WTC11 (cell line): ENCODE results near the gene SPAG9. TPM values are rescaled to one million over a fixed set of nuclear protein-coding genes. Genes with fewer than 3 reads are reported as not detected.

ENCODE experiments used
- ATAC-seq: fragments of 200-7000 bp; cut with Tn5 transposase; 2 replicates; pipeline ENCODE4 v1.10.0; 2021; ENCODE audit warnings: mild to moderate bottlenecking, moderate library complexity
- CTCF ChIA-PET: fragments of 300-600 bp; sonication (Branson Sonifier 250); formaldehyde crosslinking; loops from one replicate; lab custom pipeline; 2021; ENCODE audit warnings: antibody characterized with exemption; lab: Charles Lee
- POLR2A ChIA-PET: fragments of 350-600 bp; sonication (Branson Sonifier 250); formaldehyde crosslinking; loops from one replicate; lab custom pipeline; 2021; ENCODE audit warnings: antibody characterized with exemption; lab: Charles Lee
- DNase-seq: peaks from one replicate; pipeline ENCODE4 v3.0.0; 2021; ENCODE audit warnings: low spot score
- H3K27ac Mint-ChIP-seq: 2 replicates; pipeline ENCODE4 v1.8.0; 2021; ENCODE audit warnings: mixed read lengths
- H3K27me3 Mint-ChIP-seq: 2 replicates; pipeline ENCODE4 v1.8.0; 2021; ENCODE audit warnings: low read depth, mild to moderate bottlenecking, moderate library complexity, mixed read lengths
- H3K36me3 Mint-ChIP-seq: 2 replicates; pipeline ENCODE4 v1.8.0; 2021; ENCODE audit warnings: mixed read lengths
- H3K4me1 Mint-ChIP-seq: 2 replicates; pipeline ENCODE4 v1.8.0; 2022; ENCODE audit warnings: mixed read lengths
- H3K4me3 Mint-ChIP-seq: 2 replicates; pipeline ENCODE4 v1.8.0; 2021; ENCODE audit warnings: mild to moderate bottlenecking, moderate library complexity, mixed read lengths
- H3K9me3 Mint-ChIP-seq: 2 replicates; pipeline ENCODE4 v1.8.0; 2021; ENCODE audit warnings: mixed read lengths
- ATF3 ChIP-seq: sonication (generic); formaldehyde crosslinking; conservative IDR thresholded peaks from 2 replicates; pipeline ENCODE4 v1.8.1; 2022; ENCODE audit warnings: mild to moderate bottlenecking, missing genetic modification reagents
- CBFB ChIP-seq: sonication (generic); formaldehyde crosslinking; IDR thresholded peaks from 2 replicates; pipeline ENCODE4 v1.8.1; 2022; ENCODE audit warnings: mild to moderate bottlenecking, low read depth, missing genetic modification reagents
- CDX4 ChIP-seq: fragments of 250-450 bp; sonication (Bioruptor Pico); IDR thresholded peaks from 2 replicates; pipeline ENCODE4 v1.9.0; 2021; ENCODE audit warnings: moderate library complexity, mild to moderate bottlenecking, inconsistent platforms, borderline replicate concordance
- EMX1 ChIP-seq: fragments of 250-450 bp; sonication (Bioruptor Pico); IDR thresholded peaks from 2 replicates; pipeline ENCODE4 v1.8.0; 2021; ENCODE audit warnings: mild to moderate bottlenecking
- FOXP1 ChIP-seq: sonication (generic); formaldehyde crosslinking; IDR thresholded peaks from 2 replicates; pipeline ENCODE4 v1.8.0; 2022; ENCODE audit warnings: missing genetic modification reagents, mild to moderate bottlenecking, moderate library complexity, borderline replicate concordance
- HMGA2 ChIP-seq: fragments of 250-450 bp; sonication (Bioruptor Pico); IDR thresholded peaks from 2 replicates; pipeline ENCODE4 v1.4.0; 2021; ENCODE audit warnings: mild to moderate bottlenecking, moderate library complexity
- IRF2 ChIP-seq: sonication (generic); formaldehyde crosslinking; IDR thresholded peaks from 2 replicates; pipeline ENCODE4 v1.8.0; 2022; ENCODE audit warnings: low read depth, missing genetic modification reagents, borderline replicate concordance
- JAZF1 ChIP-seq: fragments of 250-450 bp; sonication (Bioruptor Pico); IDR thresholded peaks from 2 replicates; pipeline ENCODE4 v1.9.0; 2021; ENCODE audit warnings: moderate library complexity, mild to moderate bottlenecking, inconsistent platforms
- NR1H2 ChIP-seq: sonication (generic); formaldehyde crosslinking; IDR thresholded peaks from 2 replicates; pipeline ENCODE4 v1.9.0; 2021; ENCODE audit warnings: mild to moderate bottlenecking, moderate library complexity, missing genetic modification reagents
- RELA ChIP-seq: sonication (generic); formaldehyde crosslinking; IDR thresholded peaks from 2 replicates; pipeline ENCODE4 v1.8.1; 2022; ENCODE audit warnings: missing genetic modification reagents, mild to moderate bottlenecking, borderline replicate concordance
- SOX15 ChIP-seq: fragments of 250-450 bp; sonication (Bioruptor Pico); IDR thresholded peaks from 2 replicates; pipeline ENCODE4 v1.9.0; 2021; ENCODE audit warnings: mild to moderate bottlenecking
- TEAD4 ChIP-seq: sonication (generic); formaldehyde crosslinking; IDR thresholded peaks from 2 replicates; pipeline ENCODE4 v1.8.0; 2022; ENCODE audit warnings: mild to moderate bottlenecking, missing genetic modification reagents
- USF2 ChIP-seq: sonication (generic); formaldehyde crosslinking; IDR thresholded peaks from 2 replicates; pipeline ENCODE4 v1.8.1; 2023; ENCODE audit warnings: mild to moderate bottlenecking, missing genetic modification reagents, moderate library complexity
- ZNF138 ChIP-seq: sonication (generic); formaldehyde crosslinking; conservative IDR thresholded peaks from 2 replicates; pipeline ENCODE4 v1.8.1; 2022; ENCODE audit warnings: mild to moderate bottlenecking, moderate library complexity, missing genetic modification reagents
- ZNF232 ChIP-seq: sonication (generic); formaldehyde crosslinking; IDR thresholded peaks from 2 replicates; pipeline ENCODE4 v1.8.0; 2022; ENCODE audit warnings: mild to moderate bottlenecking, missing genetic modification reagents
- ZNF317 ChIP-seq: sonication (generic); formaldehyde crosslinking; IDR thresholded peaks from 2 replicates; pipeline ENCODE4 v1.8.1; 2023; ENCODE audit warnings: low read depth, mild to moderate bottlenecking, moderate library complexity, missing genetic modification reagents, borderline replicate concordance
- total RNA-seq: library from RNA; stranded (reverse); gene quantifications from 3 replicates; pipeline ENCODE4 v1.2.3, GENCODE V29; 2021
- TF ChIP-seq, protein P1 (sequence below): sonication (generic); formaldehyde crosslinking; IDR thresholded peaks from 2 replicates; pipeline ENCODE4 v1.8.0; 2023; ENCODE audit warnings: missing genetic modification reagents
- TF ChIP-seq, protein P2 (sequence below): sonication (generic); formaldehyde crosslinking; IDR thresholded peaks from 2 replicates; pipeline ENCODE4 v1.8.0; 2023; ENCODE audit warnings: missing genetic modification reagents, mild to moderate bottlenecking, borderline replicate concordance
- TF ChIP-seq, protein P3 (sequence below): fragments of 250-450 bp; sonication (Bioruptor Pico); conservative IDR thresholded peaks from 2 replicates; pipeline ENCODE4 v1.9.0; 2021; ENCODE audit warnings: mild to moderate bottlenecking

The SPAG9 gene
- total RNA-seq, 1 experiment from 2014 or later = 51.9 TPM

- no peak overlapping the region for H3K4me3 Mint-ChIP-seq
- no peak for DNase-seq
- peaks cover 11% of the 10 kb centered on the region for H3K4me1 Mint-ChIP-seq
- no peak overlapping the region; the same call in 1 of the 2 replicates for H3K27ac Mint-ChIP-seq
- TF ChIP-seq ZNF317 (CRISPR knock-in tag) (no peak), SOX15 (CRISPR knock-in tag) (no peak), USF2 (CRISPR knock-in tag) (no peak), EMX1 (CRISPR knock-in tag) (no peak), ZNF138 (CRISPR knock-in tag) (no peak), CBFB (CRISPR knock-in tag) (no peak), FOXP1 (CRISPR knock-in tag) (no peak), CDX4 (CRISPR knock-in tag) (no peak), ZNF232 (CRISPR knock-in tag) (no peak), HMGA2 (CRISPR knock-in tag) (no peak), NR1H2 (CRISPR knock-in tag) (no peak)
- TF ChIP-seq, protein P1, sequence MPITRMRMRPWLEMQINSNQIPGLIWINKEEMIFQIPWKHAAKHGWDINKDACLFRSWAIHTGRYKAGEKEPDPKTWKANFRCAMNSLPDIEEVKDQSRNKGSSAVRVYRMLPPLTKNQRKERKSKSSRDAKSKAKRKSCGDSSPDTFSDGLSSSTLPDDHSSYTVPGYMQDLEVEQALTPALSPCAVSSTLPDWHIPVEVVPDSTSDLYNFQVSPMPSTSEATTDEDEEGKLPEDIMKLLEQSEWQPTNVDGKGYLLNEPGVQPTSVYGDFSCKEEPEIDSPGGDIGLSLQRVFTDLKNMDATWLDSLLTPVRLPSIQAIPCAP (CRISPR knock-in tag) = no peak
- TF ChIP-seq, protein P2, sequence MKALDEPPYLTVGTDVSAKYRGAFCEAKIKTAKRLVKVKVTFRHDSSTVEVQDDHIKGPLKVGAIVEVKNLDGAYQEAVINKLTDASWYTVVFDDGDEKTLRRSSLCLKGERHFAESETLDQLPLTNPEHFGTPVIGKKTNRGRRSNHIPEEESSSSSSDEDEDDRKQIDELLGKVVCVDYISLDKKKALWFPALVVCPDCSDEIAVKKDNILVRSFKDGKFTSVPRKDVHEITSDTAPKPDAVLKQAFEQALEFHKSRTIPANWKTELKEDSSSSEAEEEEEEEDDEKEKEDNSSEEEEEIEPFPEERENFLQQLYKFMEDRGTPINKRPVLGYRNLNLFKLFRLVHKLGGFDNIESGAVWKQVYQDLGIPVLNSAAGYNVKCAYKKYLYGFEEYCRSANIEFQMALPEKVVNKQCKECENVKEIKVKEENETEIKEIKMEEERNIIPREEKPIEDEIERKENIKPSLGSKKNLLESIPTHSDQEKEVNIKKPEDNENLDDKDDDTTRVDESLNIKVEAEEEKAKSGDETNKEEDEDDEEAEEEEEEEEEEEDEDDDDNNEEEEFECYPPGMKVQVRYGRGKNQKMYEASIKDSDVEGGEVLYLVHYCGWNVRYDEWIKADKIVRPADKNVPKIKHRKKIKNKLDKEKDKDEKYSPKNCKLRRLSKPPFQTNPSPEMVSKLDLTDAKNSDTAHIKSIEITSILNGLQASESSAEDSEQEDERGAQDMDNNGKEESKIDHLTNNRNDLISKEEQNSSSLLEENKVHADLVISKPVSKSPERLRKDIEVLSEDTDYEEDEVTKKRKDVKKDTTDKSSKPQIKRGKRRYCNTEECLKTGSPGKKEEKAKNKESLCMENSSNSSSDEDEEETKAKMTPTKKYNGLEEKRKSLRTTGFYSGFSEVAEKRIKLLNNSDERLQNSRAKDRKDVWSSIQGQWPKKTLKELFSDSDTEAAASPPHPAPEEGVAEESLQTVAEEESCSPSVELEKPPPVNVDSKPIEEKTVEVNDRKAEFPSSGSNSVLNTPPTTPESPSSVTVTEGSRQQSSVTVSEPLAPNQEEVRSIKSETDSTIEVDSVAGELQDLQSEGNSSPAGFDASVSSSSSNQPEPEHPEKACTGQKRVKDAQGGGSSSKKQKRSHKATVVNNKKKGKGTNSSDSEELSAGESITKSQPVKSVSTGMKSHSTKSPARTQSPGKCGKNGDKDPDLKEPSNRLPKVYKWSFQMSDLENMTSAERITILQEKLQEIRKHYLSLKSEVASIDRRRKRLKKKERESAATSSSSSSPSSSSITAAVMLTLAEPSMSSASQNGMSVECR (CRISPR knock-in tag) = no peak
- ATAC-seq = no peak
- H3K27me3 Mint-ChIP-seq = no peaks in the 10 kb centered on the region
- POLR2A ChIA-PET = no interaction called here
- H3K36me3 Mint-ChIP-seq = no peaks in the 10 kb centered on the region
- CTCF ChIA-PET = no interaction called here
- H3K9me3 Mint-ChIP-seq = no peaks in the 10 kb centered on the region
Measured at GRCh38 chr17:51016099-51016498, 104.6 kb downstream of the SPAG9 start.

GRCh38 chr17:51015145-51015558 lies 105.5 kb downstream of the SPAG9 start:
- POLR2A ChIA-PET = no interaction called here
- Mint-ChIP-seq H3K4me1 (peaks cover 8% of the 10 kb centered on the region), H3K9me3 (no peaks in the 10 kb centered on the region), H3K27ac (no peak overlapping the region), H3K4me3 (no peak overlapping the region), H3K27me3 (no peaks in the 10 kb centered on the region), H3K36me3 (no peaks in the 10 kb centered on the region)
- TF ChIP-seq, protein P2 (CRISPR knock-in tag) = no peak
- TF ChIP-seq CBFB (CRISPR knock-in tag) (no peak), ATF3 (CRISPR knock-in tag) (no peak), IRF2 (CRISPR knock-in tag) (no peak), JAZF1 (CRISPR knock-in tag) (no peak), RELA (CRISPR knock-in tag) (no peak), TEAD4 (CRISPR knock-in tag) (no peak)
- TF ChIP-seq, protein P3, sequence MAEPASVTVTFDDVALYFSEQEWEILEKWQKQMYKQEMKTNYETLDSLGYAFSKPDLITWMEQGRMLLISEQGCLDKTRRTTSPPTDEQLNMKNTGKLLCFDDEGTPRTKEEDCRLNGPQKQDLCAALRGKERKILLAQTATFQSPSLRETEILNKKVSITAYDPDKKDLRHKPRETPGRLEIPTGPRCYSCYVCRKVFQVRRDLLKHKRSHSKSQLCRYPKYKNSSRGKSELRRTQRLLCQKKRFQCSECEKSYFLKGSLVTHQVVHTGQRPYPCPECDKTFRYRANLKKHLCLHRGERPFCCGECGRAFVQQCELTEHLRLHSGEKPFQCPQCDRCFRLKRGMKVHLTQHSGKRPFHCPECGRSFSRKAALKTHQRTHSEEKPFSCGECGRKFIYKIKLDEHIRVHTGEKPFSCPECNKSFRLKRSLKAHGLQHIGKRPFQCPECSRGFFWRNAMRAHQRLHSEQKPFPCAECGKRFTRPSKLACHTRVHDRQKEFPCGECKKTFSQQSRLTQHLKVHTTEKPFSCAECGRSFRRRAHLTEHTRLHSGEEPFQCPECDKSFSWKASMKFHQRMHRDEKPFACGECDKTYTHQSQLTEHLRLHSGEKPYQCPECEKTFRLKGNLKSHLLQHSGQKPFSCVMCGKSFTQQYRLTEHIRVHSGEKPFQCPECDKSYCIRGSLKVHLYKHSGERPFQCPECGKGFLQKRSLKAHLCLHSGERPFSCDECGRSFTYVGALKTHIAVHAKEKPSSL (CRISPR knock-in tag) = no peak
- CTCF ChIA-PET = interaction anchor here (1.4 kb wide), 1 partner anchor 14 kb away, joined by 5 read pairs; no protein-coding TSS in a partner anchor
- no peak for ATAC-seq
- DNase-seq = no peak
